Measurements from ENCODE around the gene CALM3. TPM values are rescaled to one million over a fixed set of nuclear protein-coding genes. Genes with fewer than 3 reads are reported as not detected.

The CALM3 gene
- polyA plus RNA-seq, 1 donor: 185 TPM

GRCh38 chr19:46599716-46600373, 1.3 kb upstream of the CALM3 start:
- no peak for DNase-seq (ENCODE audit: low read depth)

GRCh38 chr19:46600384-46601317, 479 bp upstream of the CALM3 start:
- DNase-seq (ENCODE audit: low read depth): peak; percentile 92

GRCh38 chr19:46602392-46603194, 1.5 kb downstream of the CALM3 start:
- DNase-seq (ENCODE audit: low read depth): no peak

GRCh38 chr19:46603195-46603637, 2.1 kb downstream of the CALM3 start:
- no peak for DNase-seq (ENCODE audit: low read depth)

- no peak for DNase-seq (ENCODE audit: low read depth)
Observed at GRCh38 chr19:46603752-46604231, 2.7 kb downstream of the CALM3 start.

GRCh38 chr19:46604781-46605355, 3.7 kb downstream of the CALM3 start:
- no peak for DNase-seq (ENCODE audit: low read depth)

- no peak for DNase-seq (ENCODE audit: low read depth)
Observed at GRCh38 chr19:46605356-46605821, 4.3 kb downstream of the CALM3 start.

GRCh38 chr19:46606019-46606418, 4.9 kb downstream of the CALM3 start:
- DNase-seq (ENCODE audit: low read depth): no peak

GRCh38 chr19:46606681-46607447, 5.7 kb downstream of the CALM3 start:
- no peak for DNase-seq (ENCODE audit: low read depth)

- DNase-seq (ENCODE audit: low read depth): no peak
Observed at GRCh38 chr19:46607448-46607841, 6.3 kb downstream of the CALM3 start.

GRCh38 chr19:46608178-46608577, 7.0 kb downstream of the CALM3 start:
- no peak for DNase-seq (ENCODE audit: low read depth)

GRCh38 chr19:46608581-46609345, 7.6 kb downstream of the CALM3 start:
- no peak for DNase-seq (ENCODE audit: low read depth)

GRCh38 chr19:46609511-46610412, 8.6 kb downstream of the CALM3 start:
- no peak for DNase-seq (ENCODE audit: low read depth)

GRCh38 chr19:46610413-46610775, 9.3 kb downstream of the CALM3 start:
- DNase-seq (ENCODE audit: low read depth): no peak

GRCh38 chr19:46610851-46611770, 10.0 kb downstream of the CALM3 start:
- DNase-seq (ENCODE audit: low read depth): no peak

- no peak for DNase-seq (ENCODE audit: low read depth)
Observed at GRCh38 chr19:46611776-46612175, 10.6 kb downstream of the CALM3 start.

- no peak for DNase-seq (ENCODE audit: low read depth)
Observed at GRCh38 chr19:46613525-46613924, 12.4 kb downstream of the CALM3 start.
